ENCODE data around the gene PCDHGA12.

- TF ChIP-seq ZNF639 (tag by site-specific recombination; IDR thresholded peaks at IDR 0.05): no peak
- TF ChIP-seq ZNF792 (tag by site-specific recombination; IDR thresholded peaks at IDR 0.05): no peak
- TF ChIP-seq ZNF548 (tag by site-specific recombination; IDR thresholded peaks at IDR 0.05): no peak
- no peak for TF ChIP-seq ZNF843 (tag by site-specific recombination; IDR thresholded peaks at IDR 0.05)
- TF ChIP-seq CTCF (tag by site-specific recombination; IDR thresholded peaks at IDR 0.05): no peak
- TF ChIP-seq ZNF510 (tag by site-specific recombination; IDR thresholded peaks at IDR 0.05; ENCODE audit: insufficient replicate concordance): no peak
- TF ChIP-seq ZSCAN18 (tag by site-specific recombination; IDR thresholded peaks at IDR 0.05): no peak
- no peak for TF ChIP-seq REST (tag by site-specific recombination; IDR thresholded peaks at IDR 0.05)
- no peak for TF ChIP-seq ZBTB48 (tag by site-specific recombination; IDR thresholded peaks at IDR 0.05)
- no peak for TF ChIP-seq SCRT1 (tag by site-specific recombination; IDR thresholded peaks at IDR 0.05; ENCODE audit: borderline replicate concordance)
- TF ChIP-seq ZNF274 (IDR thresholded peaks at IDR 0.05; ENCODE audit: low read length): no peak
- no peak for TF ChIP-seq ZNF274 (tag by site-specific recombination; IDR thresholded peaks at IDR 0.05; ENCODE audit: borderline replicate concordance)
Measured at GRCh38 chr5:141389153-141390042, 40.9 kb upstream of the PCDHGA12 start.

Measured in HEK293 (cell line).